Uterus (tissue), 2 donors: ENCODE data around the gene DOCK7.

Experiments
- POLR2A ChIP-seq, 2 donors: fragments of 450-650 bp; IDR thresholded peaks; one replicate each; pipeline ENCODE4 v1.6.1; 2016; ENCODE audit warnings: antibody characterized with exemption in 2 of 2, mild to moderate bottlenecking in 1 of 2, moderate library complexity in 1 of 2
- TF ChIP-seq, protein P1 (sequence below), 4 experiments: fragments of 200-600 bp in 2 of 4; fragments of 450-650 bp in 2 of 4; sonication (generic) in 2 of 4; IDR thresholded peaks; one replicate each; pipeline ENCODE4 v1.5.1; 2016 to 2019; ENCODE audit warnings: antibody characterized with exemption in 4 of 4, mild to moderate bottlenecking in 2 of 4, moderate library complexity in 1 of 4

DNA sequence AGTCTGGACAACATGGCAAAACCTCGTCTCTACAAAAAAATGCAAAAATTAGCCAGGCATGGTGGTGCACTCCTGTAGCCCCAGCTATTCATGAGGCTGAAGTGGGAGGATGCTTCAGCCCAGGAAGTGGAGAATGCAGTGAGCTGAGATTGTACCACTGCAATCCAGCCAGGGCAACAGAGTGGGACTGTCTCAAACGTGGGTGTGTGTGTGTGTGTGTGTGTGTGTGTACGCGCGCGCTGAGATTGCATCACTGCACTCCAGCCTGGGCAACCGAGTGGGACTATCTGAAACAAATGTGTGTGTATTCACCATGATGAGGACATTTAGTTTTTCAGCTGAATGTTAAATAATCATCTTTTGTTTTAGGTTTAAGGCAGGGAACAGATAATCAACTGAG is 230.2 kb downstream of the DOCK7 start:
- TF ChIP-seq, protein P1, sequence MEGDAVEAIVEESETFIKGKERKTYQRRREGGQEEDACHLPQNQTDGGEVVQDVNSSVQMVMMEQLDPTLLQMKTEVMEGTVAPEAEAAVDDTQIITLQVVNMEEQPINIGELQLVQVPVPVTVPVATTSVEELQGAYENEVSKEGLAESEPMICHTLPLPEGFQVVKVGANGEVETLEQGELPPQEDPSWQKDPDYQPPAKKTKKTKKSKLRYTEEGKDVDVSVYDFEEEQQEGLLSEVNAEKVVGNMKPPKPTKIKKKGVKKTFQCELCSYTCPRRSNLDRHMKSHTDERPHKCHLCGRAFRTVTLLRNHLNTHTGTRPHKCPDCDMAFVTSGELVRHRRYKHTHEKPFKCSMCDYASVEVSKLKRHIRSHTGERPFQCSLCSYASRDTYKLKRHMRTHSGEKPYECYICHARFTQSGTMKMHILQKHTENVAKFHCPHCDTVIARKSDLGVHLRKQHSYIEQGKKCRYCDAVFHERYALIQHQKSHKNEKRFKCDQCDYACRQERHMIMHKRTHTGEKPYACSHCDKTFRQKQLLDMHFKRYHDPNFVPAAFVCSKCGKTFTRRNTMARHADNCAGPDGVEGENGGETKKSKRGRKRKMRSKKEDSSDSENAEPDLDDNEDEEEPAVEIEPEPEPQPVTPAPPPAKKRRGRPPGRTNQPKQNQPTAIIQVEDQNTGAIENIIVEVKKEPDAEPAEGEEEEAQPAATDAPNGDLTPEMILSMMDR (IDR thresholded peaks at IDR 0.05), result no peak
- no peak for TF ChIP-seq POLR2A (IDR thresholded peaks at IDR 0.05)
